Tibial nerve (tissue), 4 donors: Measurements from ENCODE around the gene POU3F3. TPM values are rescaled to one million over a fixed set of nuclear protein-coding genes. Genes with fewer than 3 reads are reported as not detected.
A peak's percentile ranks its signal among the peaks of the same experiment; 100 is the strongest.

ENCODE experiments used
- DNase-seq, 2 donors: peaks; one replicate each; pipeline ENCODE4 v3.0.0-alpha.2; 2019; ENCODE audit warnings: low spot score in 2 of 2
- H3K27ac ChIP-seq, 4 donors: fragments of 200-600 bp; sonication (generic) in 3 of 4; one replicate each; pipeline ENCODE4 v1.5.1; 2017 to 2019; ENCODE audit warnings: mild to moderate bottlenecking in 1 of 4
- H3K27me3 ChIP-seq, 2 donors: fragments of 200-600 bp; sonication (generic) in 1 of 2; one replicate each; pipeline versions ENCODE4 v1.5.1 to v1.6.0; 2017 to 2019
- H3K36me3 ChIP-seq, 3 donors: fragments of 200-600 bp; sonication (generic); one replicate each; pipeline ENCODE4 v1.5.1; 2018 to 2019
- H3K4me1 ChIP-seq, 4 donors: fragments of 200-600 bp; sonication (generic) in 3 of 4; one replicate each; pipeline ENCODE4 v1.5.1; 2017 to 2019
- H3K4me3 ChIP-seq, 4 donors: fragments of 200-600 bp; sonication (generic) in 3 of 4; one replicate each; pipeline ENCODE4 v1.5.1; 2017 to 2019; ENCODE audit warnings: mild to moderate bottlenecking in 1 of 4, moderate library complexity in 1 of 4
- H3K9me3 ChIP-seq, 4 donors: fragments of 200-600 bp; sonication (generic) in 3 of 4; one replicate each; pipeline ENCODE4 v1.5.1; 2017 to 2019
- CTCF ChIP-seq, 5 experiments: fragments of 200-600 bp in 3 of 5; fragments of 450-650 bp in 2 of 5; sonication (generic) in 3 of 5; IDR thresholded peaks; one replicate each; pipeline ENCODE4 v1.5.1; 2016 to 2019; ENCODE audit warnings: antibody characterized with exemption in 5 of 5, mild to moderate bottlenecking in 3 of 5, moderate library complexity in 2 of 5
- EP300 ChIP-seq, 2 donors: sonication (generic); formaldehyde crosslinking; IDR thresholded peaks; one replicate each; pipeline ENCODE4 v1.6.1; 2017; ENCODE audit warnings: antibody characterized with exemption in 2 of 2, mild to moderate bottlenecking in 1 of 2
- POLR2A ChIP-seq, 2 donors: fragments of 450-650 bp; IDR thresholded peaks; one replicate each; pipeline ENCODE4 v1.6.1; 2017; ENCODE audit warnings: antibody characterized with exemption in 2 of 2, mild to moderate bottlenecking in 2 of 2, moderate library complexity in 2 of 2
- WGBS, 2 donors: methylation state at CpG; one replicate each; pipeline ENCODE4 v1.1.5; 2018; 5-methylcytosine and 5-hydroxymethylcytosine counted together
- total RNA-seq, 4 donors: library from RNA; depleted of rRNA; stranded (reverse); fragments of >200 nt; gene quantifications; one replicate each; pipeline ENCODE4 v1.1.0, GENCODE V29; 2016

POU3F3 gene
- total RNA-seq, 4 donors from 2014 or later = not detected

GRCh38 chr2:104887676-104888075, 33.8 kb downstream of the POU3F3 start:
- Histone ChIP-seq H3K4me3 (no peak overlapping the region), H3K36me3 (no peaks in the 10 kb centered on the region), H3K27ac (no peak overlapping the region), H3K4me1 (no peaks in the 10 kb centered on the region), H3K9me3 (no peaks in the 10 kb centered on the region), H3K27me3 (peaks cover 0 to 22% of the 10 kb centered on the region in 2 donors)
- 73 to 82% methylated on average over 6 of the region's 6 CpGs for whole genome bisulfite sequencing, 2 donors
- TF ChIP-seq EP300 (IDR thresholded peaks at IDR 0.05) (no peak), POLR2A (IDR thresholded peaks at IDR 0.05) (no peak), CTCF (IDR thresholded peaks at IDR 0.05) (no peak)
- no peak for DNase-seq

DNA sequence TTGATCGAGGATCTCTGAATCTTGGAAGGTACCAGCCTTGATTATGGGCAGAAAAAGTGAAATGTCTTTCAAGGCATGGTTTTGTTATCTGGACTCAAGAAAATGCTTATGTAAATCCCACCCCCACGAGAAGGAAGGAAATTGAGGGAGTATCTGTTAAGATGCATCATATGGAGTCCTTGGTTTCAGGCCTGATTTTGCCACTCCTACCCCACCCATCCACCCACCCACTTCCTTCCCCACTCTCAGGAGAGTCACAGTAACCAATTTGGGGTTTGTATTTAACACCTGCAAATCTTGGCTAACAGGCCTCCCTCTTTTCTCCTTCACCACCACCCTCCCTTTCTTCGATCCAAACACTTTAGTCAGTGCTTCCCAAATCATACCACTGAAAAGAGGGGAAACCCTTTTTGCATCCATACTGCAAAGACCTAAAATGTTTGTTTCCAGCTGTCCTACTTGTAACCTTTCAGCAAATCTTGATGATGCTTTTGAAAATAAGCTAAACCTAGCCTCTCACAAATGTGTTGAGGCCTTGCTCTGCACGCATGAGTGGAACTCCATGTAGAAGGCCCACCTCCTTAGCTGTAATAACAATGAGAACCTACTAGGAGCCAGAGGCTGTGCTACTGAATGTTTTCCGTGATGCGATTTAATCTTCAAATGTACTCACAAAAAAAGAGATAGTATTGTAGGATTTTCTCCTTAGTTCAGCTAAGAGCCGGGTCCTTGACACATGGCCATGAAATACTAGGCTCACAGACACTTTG, 34.8 kb downstream of the POU3F3 start:
- Histone ChIP-seq H3K9me3 (no peaks in the 10 kb centered on the region), H3K36me3 (no peaks in the 10 kb centered on the region), H3K4me3 (no peak overlapping the region), H3K27me3 (peaks cover 0 to 12% of the 10 kb centered on the region in 2 donors), H3K4me1 (no peaks in the 10 kb centered on the region), H3K27ac (no peak overlapping the region)
- 68 to 72% methylated on average over 7 of the region's 7 CpGs for WGBS, 2 donors
- DNase-seq = no peak
- no peak for TF ChIP-seq POLR2A (IDR thresholded peaks at IDR 0.05)
- no peak for TF ChIP-seq EP300 (IDR thresholded peaks at IDR 0.05)
- no peak for TF ChIP-seq CTCF (IDR thresholded peaks at IDR 0.05)

DNA sequence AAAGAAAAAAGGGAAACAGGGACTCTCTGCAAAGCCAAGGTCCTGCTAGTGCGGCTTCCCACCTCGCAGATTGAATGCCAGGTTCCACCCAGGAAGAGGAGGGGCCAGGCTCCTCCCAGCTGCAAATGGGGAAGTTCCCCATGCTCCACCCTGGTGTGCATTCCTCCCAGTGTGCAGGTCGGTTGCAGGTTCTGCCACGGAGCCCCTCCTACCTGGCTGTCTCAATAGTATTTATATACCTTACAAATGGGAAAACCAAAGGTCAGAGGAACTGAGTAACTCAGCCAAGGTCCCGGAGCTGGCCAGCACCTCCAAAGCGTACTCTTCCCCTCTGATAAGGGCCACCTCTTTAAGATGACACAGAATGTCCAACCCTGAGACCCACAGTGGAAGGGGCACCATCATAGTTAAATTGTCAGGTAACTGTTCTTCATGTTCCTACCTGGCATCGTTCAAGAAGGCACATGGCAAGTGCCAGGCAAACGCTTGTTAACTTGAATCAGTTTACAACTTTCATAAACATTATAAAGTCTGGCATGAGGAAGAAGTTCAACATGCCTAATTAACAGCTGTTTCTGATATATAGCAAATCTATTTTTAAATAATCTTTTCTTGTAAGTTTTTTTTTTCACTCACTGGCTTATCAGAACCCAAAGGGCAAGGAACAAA, 35.5 kb downstream of the POU3F3 start:
- Histone ChIP-seq H3K27me3 (peaks cover 0 to 9% of the 10 kb centered on the region in 2 donors), H3K9me3 (no peaks in the 10 kb centered on the region), H3K27ac (peak overlapping the region in 1 of 4 donors; percentile 26), H3K36me3 (no peaks in the 10 kb centered on the region), H3K4me1 (no peaks in the 10 kb centered on the region), H3K4me3 (no peak overlapping the region)
- DNase-seq = no peak
- WGBS, 2 donors = 63 to 77% methylated on average over 8 of the region's 8 CpGs
- TF ChIP-seq POLR2A (IDR thresholded peaks at IDR 0.05) (no peak), CTCF (IDR thresholded peaks at IDR 0.05) (no peak), EP300 (IDR thresholded peaks at IDR 0.05) (no peak)

GRCh38 chr2:104889960-104890684, 36.2 kb downstream of the POU3F3 start:
- no peak for TF ChIP-seq CTCF (IDR thresholded peaks at IDR 0.05)
- TF ChIP-seq POLR2A (IDR thresholded peaks at IDR 0.05) = no peak
- TF ChIP-seq EP300 (IDR thresholded peaks at IDR 0.05) = no peak
- WGBS, 2 donors = 84% methylated on average over 15 of the region's 15 CpGs
- no peak overlapping the region for H3K4me3 ChIP-seq
- peak overlapping the region in 1 of 4 donors; percentile 26 for H3K27ac ChIP-seq
- no peak for DNase-seq
- H3K4me1 ChIP-seq = no peaks in the 10 kb centered on the region
- H3K9me3 ChIP-seq = no peaks in the 10 kb centered on the region
- H3K27me3 ChIP-seq = peaks cover 0 to 7% of the 10 kb centered on the region in 2 donors
- H3K36me3 ChIP-seq = no peaks in the 10 kb centered on the region
